Progenitor cell of endocrine pancreas (in vitro differentiated cells): ENCODE data around the gene SNED1. TPM values are rescaled to one million over a fixed set of nuclear protein-coding genes. Genes with fewer than 3 reads are reported as not detected.

Experiments used
- DNase-seq: peaks from one replicate; pipeline ENCODE4 v3.0.0; 2021; ENCODE audit warnings: low spot score; ENCODE audit not compliant: unreplicated experiment
- H3K27ac Mint-ChIP-seq: 2 replicates; pipeline ENCODE4 v1.8.0; 2021; ENCODE audit warnings: mild to moderate bottlenecking, moderate library complexity, mixed read lengths
- H3K27me3 Mint-ChIP-seq: 2 replicates; pipeline ENCODE4 v1.8.0; 2021; ENCODE audit warnings: mixed read lengths
- H3K36me3 Mint-ChIP-seq: 2 replicates; pipeline ENCODE4 v1.8.0; 2022; ENCODE audit warnings: mixed read lengths; ENCODE audit not compliant: insufficient read depth
- H3K4me1 Mint-ChIP-seq: 2 replicates; pipeline ENCODE4 v1.8.0; 2021; ENCODE audit warnings: low read depth, mixed read lengths
- H3K4me3 Mint-ChIP-seq: 2 replicates; pipeline ENCODE4 v1.8.0; 2021; ENCODE audit warnings: low read depth, mild to moderate bottlenecking, moderate library complexity, mixed read lengths
- H3K9me3 Mint-ChIP-seq: 2 replicates; pipeline ENCODE4 v1.8.0; 2021; ENCODE audit warnings: low read depth, mixed read lengths
- CTCF ChIP-seq: fragments of 200-600 bp; sonication (generic); IDR thresholded peaks from one replicate; pipeline ENCODE4 v1.5.0; 2021; ENCODE audit warnings: antibody characterized with exemption, mild to moderate bottlenecking; ENCODE audit not compliant: unreplicated experiment
- total RNA-seq: library from RNA; stranded (reverse); gene quantifications from 2 replicates; pipeline ENCODE4 v1.2.1, GENCODE V29; 2021

SNED1 gene
- total RNA-seq, 1 donor from 2014 or later = 2.2 TPM

- no peaks in the 10 kb centered on the region for H3K27me3 Mint-ChIP-seq
- H3K27ac Mint-ChIP-seq = no peak overlapping the region
- H3K9me3 Mint-ChIP-seq = no peaks in the 10 kb centered on the region
- no peaks in the 10 kb centered on the region for H3K36me3 Mint-ChIP-seq
- no peak for TF ChIP-seq CTCF
- H3K4me3 Mint-ChIP-seq = no peak overlapping the region
- peaks cover 5% of the 10 kb centered on the region for H3K4me1 Mint-ChIP-seq
- no peak for DNase-seq
These were observed 33.0 kb upstream of the SNED1 start for GRCh38 chr2:240965296-240965904.

GRCh38 chr2:240965905-240966456 is 32.4 kb upstream of the SNED1 start:
- H3K27me3 Mint-ChIP-seq = no peaks in the 10 kb centered on the region
- no peaks in the 10 kb centered on the region for H3K36me3 Mint-ChIP-seq
- no peak for DNase-seq
- no peak overlapping the region for H3K4me3 Mint-ChIP-seq
- TF ChIP-seq CTCF = no peak
- H3K9me3 Mint-ChIP-seq = no peaks in the 10 kb centered on the region
- no peak overlapping the region for H3K27ac Mint-ChIP-seq
- no peaks in the 10 kb centered on the region for H3K4me1 Mint-ChIP-seq

GRCh38 chr2:240966457-240966905 is 31.9 kb upstream of the SNED1 start:
- H3K4me3 Mint-ChIP-seq = no peak overlapping the region
- H3K9me3 Mint-ChIP-seq = no peaks in the 10 kb centered on the region
- H3K4me1 Mint-ChIP-seq = no peaks in the 10 kb centered on the region
- no peak for TF ChIP-seq CTCF
- H3K27ac Mint-ChIP-seq = no peak overlapping the region
- H3K27me3 Mint-ChIP-seq = peaks cover 2% of the 10 kb centered on the region
- DNase-seq = no peak
- no peaks in the 10 kb centered on the region for H3K36me3 Mint-ChIP-seq

GRCh38 chr2:240966906-240967680 is 31.3 kb upstream of the SNED1 start:
- Mint-ChIP-seq H3K4me1 (no peaks in the 10 kb centered on the region), H3K9me3 (no peaks in the 10 kb centered on the region), H3K36me3 (no peaks in the 10 kb centered on the region), H3K27ac (no peak overlapping the region), H3K27me3 (peaks cover 8% of the 10 kb centered on the region), H3K4me3 (no peak overlapping the region)
- TF ChIP-seq CTCF = no peak
- no peak for DNase-seq

- Mint-ChIP-seq H3K4me3 (no peak overlapping the region), H3K36me3 (no peaks in the 10 kb centered on the region), H3K4me1 (no peaks in the 10 kb centered on the region), H3K27me3 (peaks cover 8% of the 10 kb centered on the region), H3K9me3 (no peaks in the 10 kb centered on the region), H3K27ac (no peak overlapping the region)
- DNase-seq = no peak
- no peak for TF ChIP-seq CTCF
These were observed 30.5 kb upstream of the SNED1 start for GRCh38 chr2:240967681-240968621.
